DOHH2 (cell line): ENCODE results near the gene SLC2A13.

Experiments used
- H3F3A ChIP-seq: fragments of 200-600 bp; sonication (generic), shearing (Covaris generic); 2 replicates; pipeline ENCODE4 v1.6.0; 2016; ENCODE audit warnings: antibody characterized with exemption, mild to moderate bottlenecking; ENCODE audit not compliant: control insufficient read depth, insufficient read depth
- H3K27ac ChIP-seq: fragments of 200-600 bp; sonication (generic); 2 replicates; pipeline ENCODE4 v1.5.1; 2014; ENCODE audit warnings: low read depth, mild to moderate bottlenecking, low read length, moderate library complexity
- H3K27me3 ChIP-seq: fragments of 200-600 bp; sonication (generic); 2 replicates; pipeline ENCODE4 v1.6.1; 2014; ENCODE audit warnings: mild to moderate bottlenecking, low read length, mixed read lengths; ENCODE audit not compliant: control insufficient read depth
- H3K36me3 ChIP-seq: fragments of 200-600 bp; sonication (generic); 2 replicates; pipeline ENCODE4 v1.6.1; 2014; ENCODE audit warnings: mild to moderate bottlenecking, low read length, moderate library complexity, mixed read lengths; ENCODE audit not compliant: control insufficient read depth
- H3K4me1 ChIP-seq: fragments of 200-600 bp; sonication (generic); 2 replicates; pipeline ENCODE4 v1.6.1; 2014; ENCODE audit warnings: mild to moderate bottlenecking, low read length, mixed read lengths; ENCODE audit not compliant: control insufficient read depth
- H3K4me2 ChIP-seq: fragments of 200-600 bp; sonication (generic); 2 replicates; pipeline ENCODE4 v1.6.0; 2014; ENCODE audit warnings: mild to moderate bottlenecking, low read length, moderate library complexity
- H3K4me3 ChIP-seq: fragments of 200-600 bp; sonication (generic); 2 replicates; pipeline ENCODE4 v1.5.1; 2014; ENCODE audit warnings: mild to moderate bottlenecking, low read length, mixed read lengths
- H3K79me2 ChIP-seq: fragments of 200-600 bp; sonication (generic); 2 replicates; pipeline ENCODE4 v1.6.1; 2014; ENCODE audit warnings: mild to moderate bottlenecking, low read length, mixed read lengths; ENCODE audit not compliant: control insufficient read depth
- H3K9me2 ChIP-seq: fragments of 200-600 bp; sonication (generic); replicated peaks from 2 replicates; pipeline ENCODE4 v1.6.1; 2014; ENCODE audit warnings: mild to moderate bottlenecking, low read length, mixed read lengths; ENCODE audit not compliant: control insufficient read depth
- H3K9me3 ChIP-seq: fragments of 200-600 bp; sonication (generic); 2 replicates; pipeline ENCODE4 v1.6.1; 2014; ENCODE audit warnings: antibody characterized with exemption, low read length, mixed read lengths; ENCODE audit not compliant: control insufficient read depth, insufficient read depth
- H4K20me1 ChIP-seq: fragments of 200-600 bp; sonication (generic); 2 replicates; pipeline ENCODE4 v1.6.0; 2014; ENCODE audit warnings: low read depth, mild to moderate bottlenecking, antibody characterized with exemption, low read length, moderate library complexity; ENCODE audit not compliant: control insufficient read depth, insufficient read depth
- CTCF ChIP-seq: fragments of 200-600 bp; sonication (generic); IDR thresholded peaks from one replicate; pipeline ENCODE4 v1.5.1; 2014; ENCODE audit warnings: antibody characterized with exemption, mild to moderate bottlenecking, low read depth, low read length; ENCODE audit not compliant: poor library complexity, severe bottlenecking
- EZH2phosphoT487 ChIP-seq: fragments of 200-600 bp; sonication (generic); IDR thresholded peaks from 2 replicates; pipeline ENCODE4 v1.6.1; 2017; ENCODE audit warnings: borderline replicate concordance, mild to moderate bottlenecking, antibody characterized with exemption, low read length, moderate library complexity, mixed read lengths

The SLC2A13 gene

GRCh38 chr12:39946361-39947280, 159.3 kb downstream of the SLC2A13 start:
- TF ChIP-seq EZH2phosphoT487: no peak
- no peaks in the 10 kb centered on the region for H3K27me3 ChIP-seq
- H3K9me2 ChIP-seq: no peaks in the 10 kb centered on the region
- H3K27ac ChIP-seq: no peak overlapping the region
- no peak overlapping the region for H3K4me2 ChIP-seq
- H3K79me2 ChIP-seq: no peaks in the 10 kb centered on the region
- H3K36me3 ChIP-seq: no peaks in the 10 kb centered on the region
- H3F3A ChIP-seq: no peaks in the 10 kb centered on the region
- no peaks in the 10 kb centered on the region for H3K9me3 ChIP-seq
- H4K20me1 ChIP-seq: no peaks in the 10 kb centered on the region
- no peak overlapping the region for H3K4me3 ChIP-seq
- no peaks in the 10 kb centered on the region for H3K4me1 ChIP-seq

- H4K20me1 ChIP-seq: no peaks in the 10 kb centered on the region
- H3K4me3 ChIP-seq: no peak overlapping the region
- no peaks in the 10 kb centered on the region for H3K9me3 ChIP-seq
- H3K79me2 ChIP-seq: no peaks in the 10 kb centered on the region
- H3K9me2 ChIP-seq: no peaks in the 10 kb centered on the region
- no peaks in the 10 kb centered on the region for H3K27me3 ChIP-seq
- TF ChIP-seq CTCF: no peak
- no peak for TF ChIP-seq EZH2phosphoT487
- H3K36me3 ChIP-seq: no peaks in the 10 kb centered on the region
- H3K4me1 ChIP-seq: no peaks in the 10 kb centered on the region
- H3F3A ChIP-seq: no peaks in the 10 kb centered on the region
- H3K27ac ChIP-seq: no peak overlapping the region
- no peak overlapping the region for H3K4me2 ChIP-seq
These were observed 168.8 kb downstream of the SLC2A13 start for GRCh38 chr12:39937119-39937518.

GRCh38 chr12:39935839-39936238, 170.0 kb downstream of the SLC2A13 start:
- H3K4me2 ChIP-seq: no peak overlapping the region
- no peaks in the 10 kb centered on the region for H3K79me2 ChIP-seq
- no peaks in the 10 kb centered on the region for H4K20me1 ChIP-seq
- no peaks in the 10 kb centered on the region for H3K27me3 ChIP-seq
- H3K36me3 ChIP-seq: no peaks in the 10 kb centered on the region
- H3K4me1 ChIP-seq: no peaks in the 10 kb centered on the region
- H3K4me3 ChIP-seq: no peak overlapping the region
- H3K9me3 ChIP-seq: no peaks in the 10 kb centered on the region
- H3F3A ChIP-seq: no peaks in the 10 kb centered on the region
- no peaks in the 10 kb centered on the region for H3K9me2 ChIP-seq
- TF ChIP-seq CTCF: no peak
- TF ChIP-seq EZH2phosphoT487: no peak
- no peak overlapping the region for H3K27ac ChIP-seq

- Histone ChIP-seq H3K4me3 (no peak overlapping the region), H3K27ac (no peak overlapping the region), H3F3A (no peaks in the 10 kb centered on the region), H4K20me1 (no peaks in the 10 kb centered on the region), H3K9me2 (no peaks in the 10 kb centered on the region), H3K27me3 (no peaks in the 10 kb centered on the region), H3K9me3 (no peaks in the 10 kb centered on the region), H3K4me1 (no peaks in the 10 kb centered on the region), H3K4me2 (no peak overlapping the region), H3K79me2 (no peaks in the 10 kb centered on the region), H3K36me3 (no peaks in the 10 kb centered on the region)
- TF ChIP-seq CTCF: no peak
- TF ChIP-seq EZH2phosphoT487: no peak
These were observed 170.6 kb downstream of the SLC2A13 start for GRCh38 chr12:39935275-39935674.
